ENCODE data around the gene APOBEC3B.
"Not testable (repeated sequence)": the region's sequence is repeated elsewhere in the genome, so short reads cannot be mapped to it uniquely, and the experiment has no call there.

APOBEC3B gene

GRCh38 chr22:38951734-38952133 is 30.4 kb upstream of the APOBEC3B start:
- no peak for DNase-seq (ENCODE audit: low read depth)

- no peak for DNase-seq (ENCODE audit: low read depth)
These were observed 29.7 kb upstream of the APOBEC3B start for GRCh38 chr22:38952281-38952993.

- no peak for DNase-seq (ENCODE audit: low read depth)
These were observed 29.1 kb upstream of the APOBEC3B start for GRCh38 chr22:38953091-38953490.

- DNase-seq (ENCODE audit: low read depth) = no peak
These were observed 28.4 kb upstream of the APOBEC3B start for GRCh38 chr22:38953577-38954413.

GRCh38 chr22:38954414-38955043 is 27.6 kb upstream of the APOBEC3B start:
- no peak for DNase-seq (ENCODE audit: low read depth)

GRCh38 chr22:38955250-38955905 is 26.8 kb upstream of the APOBEC3B start:
- DNase-seq (ENCODE audit: low read depth) = no peak

GRCh38 chr22:38955926-38956325 is 26.2 kb upstream of the APOBEC3B start:
- DNase-seq (ENCODE audit: low read depth) = no peak

GRCh38 chr22:38956551-38956950 is 25.6 kb upstream of the APOBEC3B start:
- DNase-seq (ENCODE audit: low read depth) = no peak

- DNase-seq (ENCODE audit: low read depth) = no peak
These were observed 24.9 kb upstream of the APOBEC3B start, which contains the start of gene APOBEC3A for GRCh38 chr22:38957046-38957770. Gene APOBEC3A (plus strand): TSS chr22:38957609. CDS start chr22:38957692, 83 bp downstream.

- no peak for DNase-seq (ENCODE audit: low read depth)
These were observed 24.1 kb upstream of the APOBEC3B start for GRCh38 chr22:38957808-38958650.

GRCh38 chr22:38958651-38958943 is 23.6 kb upstream of the APOBEC3B start:
- not testable (repeated sequence) for DNase-seq (ENCODE audit: low read depth)

- DNase-seq (ENCODE audit: low read depth) = no peak
These were observed 22.6 kb upstream of the APOBEC3B start for GRCh38 chr22:38959590-38959989.

GRCh38 chr22:38960673-38961072 is 21.5 kb upstream of the APOBEC3B start:
- not testable (repeated sequence) for DNase-seq (ENCODE audit: low read depth)

- DNase-seq (ENCODE audit: low read depth) = not testable (repeated sequence)
These were observed 18.8 kb upstream of the APOBEC3B start for GRCh38 chr22:38963291-38963738.

- no peak for DNase-seq (ENCODE audit: low read depth)
These were observed 18.3 kb upstream of the APOBEC3B start for GRCh38 chr22:38963872-38964271.

GRCh38 chr22:38964306-38964705 is 17.8 kb upstream of the APOBEC3B start:
- DNase-seq (ENCODE audit: low read depth) = no peak

- DNase-seq (ENCODE audit: low read depth) = no peak
These were observed 17.2 kb upstream of the APOBEC3B start for GRCh38 chr22:38964989-38965388.

GRCh38 chr22:38965614-38966379 is 16.4 kb upstream of the APOBEC3B start:
- no peak for DNase-seq (ENCODE audit: low read depth)

GRCh38 chr22:38966380-38966702 is 15.8 kb upstream of the APOBEC3B start:
- DNase-seq (ENCODE audit: low read depth) = no peak

GRCh38 chr22:38966942-38967341 is 15.2 kb upstream of the APOBEC3B start:
- no peak for DNase-seq (ENCODE audit: low read depth)

Data from HS-27A (cell line).